HG02840 (cell line): ENCODE data around the gene NRXN3.

Experiments used
- ATAC-seq: cut with Tn5 transposase; IDR thresholded peaks from one replicate; pipeline ENCODE4 v1.9.1; 2021; ENCODE audit warnings: mild to moderate bottlenecking, moderate library complexity, moderate number of reproducible peaks; ENCODE audit not compliant: unreplicated experiment, low FRiP score

Gene NRXN3

GRCh38 chr14:78316052-78316451, 145.9 kb downstream of the NRXN3 start:
- ATAC-seq, result no peak

DNA sequence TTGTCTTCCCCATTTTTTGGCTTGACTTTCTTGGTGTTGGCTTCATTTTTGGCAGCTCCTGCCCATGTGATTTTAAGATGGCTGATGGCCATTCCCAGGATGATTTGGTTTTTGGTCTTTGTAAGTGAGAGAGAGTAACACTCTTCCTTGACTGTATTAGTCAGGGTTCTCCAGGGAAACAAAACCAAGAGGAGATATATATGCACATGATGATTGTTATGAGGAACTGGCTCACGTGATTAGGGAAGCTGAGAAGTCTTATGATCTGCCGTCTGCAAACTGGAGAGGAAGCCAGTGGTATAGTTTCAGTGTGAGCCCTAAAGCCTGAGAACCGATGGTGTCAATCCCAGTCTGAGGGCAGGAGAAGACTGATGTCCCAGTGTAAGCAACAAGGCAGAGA, 146.6 kb downstream of the NRXN3 start:
- ATAC-seq, result no peak

DNA sequence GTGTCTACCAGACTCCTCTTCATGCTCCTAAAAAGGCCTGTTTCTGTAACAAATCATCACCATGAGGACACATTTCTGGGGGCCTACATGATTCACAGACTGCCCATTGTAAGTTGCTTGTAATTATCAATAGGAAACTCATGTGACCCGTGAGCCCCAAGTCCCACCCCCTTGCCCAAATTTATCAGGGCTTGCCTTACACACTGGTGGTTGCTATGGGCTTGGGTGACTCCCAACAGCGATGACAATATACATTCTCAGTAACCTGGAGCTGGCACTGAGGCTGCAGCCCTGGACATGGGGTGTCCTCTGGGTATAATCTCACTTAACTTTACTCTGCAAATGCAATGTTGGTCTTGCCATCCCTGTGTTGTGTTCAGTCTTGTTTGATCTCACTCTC, 149.2 kb downstream of the NRXN3 start:
- no peak for ATAC-seq

DNA sequence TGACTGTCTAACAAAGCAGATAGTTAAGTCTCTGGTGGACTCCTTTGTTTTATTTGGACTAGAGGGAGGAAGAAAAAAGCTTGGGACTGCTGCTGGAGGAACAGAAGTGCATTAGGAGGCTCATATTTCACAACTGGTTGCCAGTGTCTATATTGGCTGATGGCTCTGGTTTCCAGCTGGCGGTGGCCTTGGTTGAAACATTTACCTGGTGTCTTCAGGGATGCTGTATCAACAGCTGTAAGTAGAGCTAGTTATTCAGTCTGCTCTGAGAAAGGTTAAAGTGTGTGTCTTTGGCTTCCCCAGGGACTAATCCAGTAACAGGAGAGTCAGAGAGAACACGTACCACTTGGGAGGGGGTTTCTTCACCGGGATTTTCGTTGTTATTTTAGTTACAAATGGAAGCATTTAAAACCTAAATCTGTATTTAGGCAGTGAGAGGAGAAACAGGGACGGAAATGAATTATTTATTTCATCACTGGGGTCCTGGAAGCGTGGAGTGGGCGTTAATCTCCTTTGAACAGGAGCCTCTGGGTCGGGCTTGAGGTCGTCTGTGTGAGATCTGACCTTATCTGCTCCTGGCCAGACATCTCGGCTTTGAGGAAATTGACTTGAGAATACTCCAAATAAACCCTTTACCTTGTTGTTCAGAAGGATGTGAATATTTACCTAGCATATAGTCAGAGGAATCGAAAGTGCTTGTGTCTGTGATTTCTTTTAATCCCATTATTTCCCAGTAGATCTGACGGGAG, 149.9 kb downstream of the NRXN3 start:
- no peak for ATAC-seq

- no peak for ATAC-seq
Measured at GRCh38 chr14:78324353-78324752, 154.2 kb downstream of the NRXN3 start.

GRCh38 chr14:78325911-78326310, 155.7 kb downstream of the NRXN3 start:
- ATAC-seq, result no peak

DNA sequence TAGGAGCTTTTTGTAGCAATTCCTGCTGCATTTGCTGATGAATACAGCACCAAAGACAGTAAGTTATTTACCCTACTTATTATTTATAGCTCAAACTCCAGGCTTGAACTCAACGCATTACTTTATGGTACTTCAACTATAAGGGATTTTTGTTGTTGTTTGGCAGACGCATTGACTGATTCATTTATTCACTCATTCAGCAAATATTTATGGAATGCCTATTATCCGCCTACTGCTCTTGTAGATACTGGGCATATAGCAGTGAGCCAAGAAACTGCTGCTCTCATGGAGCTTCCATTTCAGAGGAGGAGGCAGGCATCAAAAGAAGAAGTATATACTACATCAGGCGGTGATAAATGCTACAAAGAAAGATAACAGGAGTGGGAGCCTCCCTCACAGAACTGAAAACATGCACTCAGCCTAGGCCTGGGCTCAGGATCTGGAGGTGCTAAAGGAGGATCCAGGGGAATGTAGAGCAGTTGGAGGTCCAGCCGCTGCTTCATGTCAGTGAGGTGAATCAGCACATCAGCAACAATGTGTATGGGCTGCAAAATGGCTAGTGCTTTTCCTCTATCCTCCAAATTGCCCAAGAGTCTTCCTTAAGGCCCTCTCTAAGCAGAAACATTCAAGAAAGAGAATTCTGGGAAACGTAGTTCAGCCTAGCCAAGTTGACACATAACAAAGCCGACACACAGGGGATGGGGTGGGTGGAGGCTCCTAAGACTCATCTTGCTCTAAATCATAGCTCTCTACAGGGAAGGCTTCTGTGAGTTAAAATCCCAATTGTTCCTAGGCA, 157.5 kb downstream of the NRXN3 start:
- no peak for ATAC-seq

- no peak for ATAC-seq
Measured at GRCh38 chr14:78329371-78329770, 159.2 kb downstream of the NRXN3 start.

- no peak for ATAC-seq
Measured at GRCh38 chr14:78335531-78335930, 165.4 kb downstream of the NRXN3 start.

GRCh38 chr14:78340250-78340649, 170.1 kb downstream of the NRXN3 start:
- ATAC-seq, result no peak

DNA sequence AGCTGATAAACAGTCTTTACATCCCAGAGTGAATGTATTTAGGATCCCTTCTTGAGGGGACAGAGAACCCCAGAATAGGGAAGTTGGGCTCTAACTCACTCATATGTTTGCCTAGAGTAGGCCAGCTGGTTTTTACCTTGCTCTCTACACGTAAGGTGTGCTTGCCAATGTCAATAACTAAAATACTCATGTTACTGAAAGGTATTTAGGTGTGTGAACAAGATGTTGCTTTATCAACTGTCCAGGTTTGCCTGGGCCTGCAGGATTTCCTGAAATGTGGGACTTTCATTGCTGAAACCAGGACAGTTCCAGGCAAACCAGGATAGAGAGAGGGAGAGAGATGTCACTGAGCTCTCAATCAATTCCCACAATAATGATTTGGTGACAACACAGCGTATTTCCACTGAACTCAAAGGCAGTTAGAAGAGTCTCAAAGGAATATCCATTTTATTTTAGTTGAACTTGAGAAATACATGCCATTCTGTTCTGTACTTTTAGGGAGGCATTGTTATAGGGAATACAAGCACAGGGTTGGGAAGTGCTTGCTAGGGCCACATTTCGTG, 171.7 kb downstream of the NRXN3 start:
- no peak for ATAC-seq

DNA sequence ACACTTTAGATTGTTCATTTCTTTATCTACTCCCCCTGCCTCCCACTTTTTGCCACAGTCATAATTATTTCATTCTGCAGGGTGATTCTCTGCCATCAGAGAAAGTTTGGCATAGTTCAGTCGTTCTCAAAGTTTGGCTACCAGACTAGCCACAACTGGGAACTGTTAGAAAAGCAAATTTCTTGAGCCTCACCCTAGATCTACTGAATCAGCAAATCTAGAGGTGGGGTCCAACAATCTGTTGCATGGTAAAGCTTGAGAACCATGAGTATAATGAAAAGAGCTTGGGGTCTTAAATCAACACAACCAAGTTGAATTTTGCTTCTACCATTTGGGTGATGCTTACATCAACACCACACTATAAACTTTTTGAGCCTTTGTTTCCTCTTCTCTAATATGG, 172.7 kb downstream of the NRXN3 start:
- no peak for ATAC-seq

DNA sequence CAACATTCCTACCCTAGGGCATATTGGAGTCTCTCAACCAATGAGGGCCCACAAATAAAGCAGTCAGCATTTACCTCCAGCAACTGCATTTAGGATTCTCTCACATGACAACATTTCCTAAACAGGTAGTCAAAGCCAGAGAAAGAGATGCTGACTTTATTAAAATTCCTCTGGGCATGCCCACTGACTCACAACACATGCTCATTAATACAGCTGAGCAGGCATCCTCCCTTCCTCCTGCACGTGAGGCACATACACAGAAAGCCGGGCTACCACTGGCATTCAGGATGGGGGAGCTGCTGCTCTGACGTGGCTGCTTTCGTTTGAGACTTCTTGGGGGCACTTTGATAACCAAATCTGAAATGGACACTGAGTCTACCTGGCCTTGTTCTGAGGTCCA, 174.1 kb downstream of the NRXN3 start:
- no peak for ATAC-seq

DNA sequence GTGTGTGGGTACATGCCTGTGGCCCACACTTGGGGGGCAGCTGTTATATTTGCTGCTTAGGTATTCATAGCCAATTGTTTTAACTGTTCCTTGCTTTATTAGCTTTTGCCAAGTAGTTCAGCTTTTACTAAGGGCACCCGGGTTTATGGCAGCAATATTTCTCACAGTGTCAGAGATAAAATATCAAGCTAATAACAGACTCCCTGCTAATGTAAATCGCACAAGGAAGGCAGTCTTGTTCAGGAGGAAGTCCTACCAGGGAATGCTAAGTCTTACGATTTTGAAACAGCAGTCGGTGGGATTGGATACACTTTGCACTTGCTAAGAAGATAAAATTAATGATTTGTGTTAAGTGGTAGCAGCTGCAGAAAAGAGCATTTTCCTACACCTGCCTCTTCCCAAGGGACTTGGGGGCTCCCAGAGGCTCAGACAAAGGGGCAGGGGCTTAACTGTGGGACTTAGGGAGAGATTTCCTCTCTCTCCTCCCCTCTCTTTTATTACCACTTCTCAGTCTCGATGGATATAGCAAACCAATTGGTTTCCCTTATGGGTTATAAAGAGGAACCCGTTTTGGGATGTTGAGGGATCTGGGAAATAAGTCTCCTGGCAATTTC, 175.1 kb downstream of the NRXN3 start:
- no peak for ATAC-seq

- ATAC-seq, result no peak
Measured at GRCh38 chr14:78346747-78347146, 176.6 kb downstream of the NRXN3 start.

GRCh38 chr14:78355109-78355508, 184.9 kb downstream of the NRXN3 start:
- no peak for ATAC-seq

DNA sequence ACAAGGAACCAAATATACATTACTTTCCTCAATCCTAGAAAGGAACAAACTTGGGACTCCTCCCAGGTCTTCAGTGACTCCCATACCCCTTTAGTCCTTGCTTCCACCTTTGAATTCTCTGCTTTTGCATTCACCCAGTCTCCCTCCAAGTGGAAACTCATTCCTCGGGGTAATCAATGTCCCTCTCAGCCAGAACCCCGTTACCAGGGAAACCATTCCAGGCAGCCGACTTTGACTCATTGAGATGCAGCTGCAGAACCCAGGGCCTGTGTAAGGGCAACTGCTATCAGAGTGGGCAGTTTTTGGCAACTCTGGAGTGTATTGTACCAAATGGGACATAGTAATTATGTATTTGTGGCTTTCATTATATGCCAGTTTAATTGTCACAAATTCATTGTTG, 186.2 kb downstream of the NRXN3 start:
- ATAC-seq, result no peak

- no peak for ATAC-seq
Measured at GRCh38 chr14:78358591-78358990, 188.4 kb downstream of the NRXN3 start.

GRCh38 chr14:78359581-78359980, 189.4 kb downstream of the NRXN3 start:
- ATAC-seq, result no peak

DNA sequence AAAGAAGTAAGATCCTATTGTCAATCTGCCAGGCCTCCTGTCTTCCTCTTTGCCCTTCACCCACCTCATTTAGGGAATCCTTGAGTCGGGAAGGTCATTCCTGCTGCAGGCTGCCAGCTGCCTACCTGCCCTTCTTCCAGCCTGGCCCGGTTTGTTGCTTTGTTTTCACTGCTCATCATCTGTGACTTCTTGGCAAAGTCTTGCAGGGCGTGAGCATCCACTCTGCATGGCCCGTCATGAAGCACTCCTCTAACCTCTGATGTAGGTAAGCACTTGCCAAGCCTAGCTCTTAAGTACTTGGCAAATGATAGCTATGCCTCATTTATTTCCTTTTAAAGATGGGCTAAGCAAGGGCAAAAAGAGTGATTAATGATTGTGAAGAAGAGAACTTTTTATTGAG, 192.8 kb downstream of the NRXN3 start:
- ATAC-seq, result no peak

GRCh38 chr14:78367355-78367754, 197.2 kb downstream of the NRXN3 start:
- ATAC-seq, result no peak
